Muscle of arm (tissue), 12 donors: ENCODE measurements around the gene SLC26A1. TPM values are rescaled to one million over a fixed set of nuclear protein-coding genes. Genes with fewer than 3 reads are reported as not detected.
"Not testable (repeated sequence)": the region's sequence is repeated elsewhere in the genome, so short reads cannot be mapped to it uniquely, and the experiment has no call there.

Experiments
- DNase-seq: peaks from one replicate; pipeline ENCODE4 v3.0.0-alpha.2; 2013
- polyA plus RNA-seq, 12 donors: library from polyadenylated mRNA; unstranded; fragments of 120-200 nt; gene quantifications; one replicate each; pipeline ENCODE4 v1.2.1, GENCODE V29; 2013; ENCODE audit not compliant: insufficient read length in 12 of 12

Gene SLC26A1
- polyA plus RNA-seq, 12 donors, result 2.5 to 5.9 (median 3.8) TPM; not detected in 2

GRCh38 chr4:955161-955921 lies 37.9 kb downstream of the SLC26A1 start:
- no peak for DNase-seq

GRCh38 chr4:954211-955020 lies 38.8 kb downstream of the SLC26A1 start:
- DNase-seq, result no peak

- DNase-seq, result no peak
Observed at GRCh38 chr4:953574-953915, 39.7 kb downstream of the SLC26A1 start.

- DNase-seq, result no peak
Observed at GRCh38 chr4:952881-953573, 40.2 kb downstream of the SLC26A1 start.

- DNase-seq, result no peak
Observed at GRCh38 chr4:951594-952468, 41.4 kb downstream of the SLC26A1 start.

- no peak for DNase-seq
Observed at GRCh38 chr4:951186-951585, 42.0 kb downstream of the SLC26A1 start.

GRCh38 chr4:950136-951020 lies 42.8 kb downstream of the SLC26A1 start:
- DNase-seq, result no peak

- no peak for DNase-seq
Observed at GRCh38 chr4:949656-950055, 43.5 kb downstream of the SLC26A1 start.

GRCh38 chr4:948936-949300 lies 44.3 kb downstream of the SLC26A1 start:
- no peak for DNase-seq

GRCh38 chr4:948101-948935 lies 44.9 kb downstream of the SLC26A1 start:
- no peak for DNase-seq

- no peak for DNase-seq
Observed at GRCh38 chr4:947491-947971, 45.7 kb downstream of the SLC26A1 start.

GRCh38 chr4:946517-947471 lies 46.4 kb downstream of the SLC26A1 start:
- DNase-seq, result no peak

- no peak for DNase-seq
Observed at GRCh38 chr4:946103-946450, 47.1 kb downstream of the SLC26A1 start.

GRCh38 chr4:945274-946102 lies 47.7 kb downstream of the SLC26A1 start:
- no peak for DNase-seq

GRCh38 chr4:939508-939907 lies 53.7 kb downstream of the SLC26A1 start:
- DNase-seq, result not testable (repeated sequence)
